ENCODE results near the gene PTPRO. TPM values are rescaled to one million over a fixed set of nuclear protein-coding genes. Genes with fewer than 3 reads are reported as not detected.

The PTPRO gene
- total and polyA plus RNA-seq, 4 experiments from 2014 or later: 3.0 to 7.8 (median 5.0) TPM

DNA sequence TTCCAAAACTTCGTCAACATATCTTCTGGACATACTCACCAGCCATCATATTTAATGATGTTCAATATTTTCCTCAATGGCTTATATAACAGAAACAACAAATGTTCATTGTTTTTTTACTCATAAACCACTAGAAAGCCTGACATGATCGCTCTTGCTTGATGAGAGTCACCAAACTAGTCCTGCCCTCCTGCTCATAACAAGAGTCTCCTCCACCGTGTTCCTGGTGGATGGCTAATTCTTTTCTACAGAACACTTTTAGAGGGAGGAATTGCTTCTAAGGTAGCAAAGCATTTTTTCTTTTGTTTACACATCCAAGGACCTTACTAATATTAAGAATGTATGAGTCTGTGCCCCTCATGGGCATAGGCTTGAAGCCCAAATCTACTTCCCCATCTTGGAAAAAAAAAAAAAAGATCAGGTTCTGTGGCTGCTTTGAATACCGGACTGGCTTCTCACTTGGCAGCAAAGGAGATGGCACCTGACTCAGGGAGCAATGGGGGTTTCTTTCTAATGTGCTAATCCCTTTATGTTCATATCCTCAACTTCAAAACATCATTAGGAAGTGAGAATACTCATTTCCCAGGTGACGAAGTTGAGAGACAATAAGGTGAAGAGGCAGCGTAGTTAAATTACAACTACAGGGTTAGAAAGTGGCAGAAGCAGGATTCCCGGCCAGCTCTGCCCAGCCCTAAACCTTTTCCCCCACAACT lies 278.1 kb downstream of the PTPRO start:
- ChIA-PET POLR2A (ENCODE audit: partially characterized antibody) (no interaction called here), CTCF (ENCODE audit: partially characterized antibody) (no interaction called here)
- H3K27me3 Mint-ChIP-seq: peaks cover 0 to 2% of the 10 kb centered on the region in 2 donors
- intact Hi-C loops (cut with micrococcal nuclease): no loop called here
- no peak overlapping the region for H3K4me3 Mint-ChIP-seq
- Histone ChIP-seq H3K4me3 (ENCODE audit: low read length in 2 of 2) (no peak overlapping the region), H3K4me1 (ENCODE audit: insufficient read depth, low read length) (no peaks in the 10 kb centered on the region), H3K36me3 (ENCODE audit: insufficient read depth, low read length) (no peaks in the 10 kb centered on the region), H3K9me3 (ENCODE audit: control insufficient read depth in 1 of 2, low read length in 2 of 2) (no peaks in the 10 kb centered on the region), H3K27me3 (ENCODE audit: insufficient read depth, low read length) (no peaks in the 10 kb centered on the region), H3K27ac (ENCODE audit: low read depth, low read length) (no peak overlapping the region)
- H3K4me1 Mint-ChIP-seq: no peaks in the 10 kb centered on the region
- H3K9me3 Mint-ChIP-seq: no peaks in the 10 kb centered on the region
- DNase-seq: no peak
- peaks cover 0 to 1% of the 10 kb centered on the region in 2 donors for H3K36me3 Mint-ChIP-seq
- no peak overlapping the region for H3K27ac Mint-ChIP-seq

DNA sequence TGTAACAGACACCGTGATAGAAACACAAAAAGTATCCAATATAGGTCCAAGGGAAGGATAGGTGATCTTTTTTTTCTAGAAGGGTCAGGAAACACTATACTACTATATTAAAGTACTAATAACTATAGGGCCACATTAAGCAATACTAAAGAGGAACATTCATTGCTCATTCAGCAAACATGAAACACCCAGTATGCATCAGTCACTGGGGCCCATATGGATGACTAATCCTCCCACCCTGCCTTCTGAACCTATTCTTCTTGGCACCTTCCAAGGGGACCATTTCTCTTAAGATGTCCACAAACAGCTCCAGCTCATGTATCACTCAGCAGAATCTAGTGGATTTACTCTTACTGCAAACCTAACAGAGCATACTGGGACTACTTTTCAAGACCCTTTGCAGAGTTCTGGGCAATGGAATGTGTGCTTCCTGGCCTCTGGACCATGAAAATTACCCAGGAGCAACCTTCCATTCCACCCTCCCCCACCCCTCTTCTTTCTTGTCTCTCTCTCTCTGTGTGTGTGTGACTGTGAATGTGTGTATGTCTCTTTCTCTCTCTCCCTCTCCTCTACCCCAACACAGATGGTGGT lies 279.0 kb downstream of the PTPRO start:
- no peak overlapping the region for H3K27ac Mint-ChIP-seq
- no peaks in the 10 kb centered on the region for H3K9me3 Mint-ChIP-seq
- DNase-seq: no peak
- Histone ChIP-seq H3K9me3 (ENCODE audit: control insufficient read depth in 1 of 2, low read length in 2 of 2) (no peaks in the 10 kb centered on the region), H3K4me1 (ENCODE audit: insufficient read depth, low read length) (no peaks in the 10 kb centered on the region), H3K27me3 (ENCODE audit: insufficient read depth, low read length) (no peaks in the 10 kb centered on the region), H3K4me3 (ENCODE audit: low read length in 2 of 2) (no peak overlapping the region), H3K36me3 (ENCODE audit: insufficient read depth, low read length) (no peaks in the 10 kb centered on the region), H3K27ac (ENCODE audit: low read depth, low read length) (no peak overlapping the region)
- CTCF ChIA-PET (ENCODE audit: partially characterized antibody): no interaction called here
- H3K36me3 Mint-ChIP-seq: no peaks in the 10 kb centered on the region
- intact Hi-C loops (cut with micrococcal nuclease): no loop called here
- peaks cover 2% of the 10 kb centered on the region in 2 donors for H3K27me3 Mint-ChIP-seq
- H3K4me3 Mint-ChIP-seq: no peak overlapping the region
- POLR2A ChIA-PET (ENCODE audit: partially characterized antibody): no interaction called here
- no peaks in the 10 kb centered on the region for H3K4me1 Mint-ChIP-seq

DNA sequence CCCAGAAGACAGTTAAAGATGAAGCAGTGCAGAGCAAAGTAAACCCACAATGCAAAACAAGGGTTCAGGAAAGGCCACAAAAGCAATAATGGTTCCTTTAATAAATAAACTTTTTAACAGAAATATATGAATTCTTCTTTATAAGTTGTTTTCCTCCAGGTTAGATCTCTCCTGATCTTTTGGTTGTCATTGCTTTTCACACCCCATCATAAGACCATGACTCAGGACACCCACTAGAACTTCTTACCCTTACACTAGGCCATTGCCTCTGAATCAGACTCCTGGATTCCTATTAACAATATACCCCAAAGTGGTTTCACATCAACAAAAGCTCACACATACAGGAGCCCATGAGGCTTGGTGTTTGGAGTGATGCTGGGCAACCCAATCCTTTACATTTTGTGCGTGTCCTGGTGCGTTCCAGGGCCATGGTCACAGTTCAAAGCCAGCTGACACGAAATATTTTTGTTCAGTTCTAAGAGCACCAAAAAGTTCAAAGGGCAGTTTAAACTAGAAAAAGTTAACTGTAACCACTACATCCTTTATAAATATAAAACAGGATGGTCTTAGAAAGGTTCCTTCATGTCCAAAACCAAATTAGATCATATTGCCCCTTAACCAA lies 279.9 kb downstream of the PTPRO start:
- peaks cover 2 to 3% of the 10 kb centered on the region in 2 donors for H3K27me3 Mint-ChIP-seq
- CTCF ChIA-PET (ENCODE audit: partially characterized antibody): interaction anchor here (1.8 kb wide), 1 partner anchor 17 kb away, joined by 8 read pairs; no protein-coding TSS in a partner anchor
- H3K36me3 Mint-ChIP-seq: no peaks in the 10 kb centered on the region
- Histone ChIP-seq H3K4me1 (ENCODE audit: insufficient read depth, low read length) (no peaks in the 10 kb centered on the region), H3K9me3 (ENCODE audit: control insufficient read depth in 1 of 2, low read length in 2 of 2) (no peaks in the 10 kb centered on the region), H3K36me3 (ENCODE audit: insufficient read depth, low read length) (no peaks in the 10 kb centered on the region), H3K4me3 (ENCODE audit: low read length in 2 of 2) (no peak overlapping the region), H3K27me3 (ENCODE audit: insufficient read depth, low read length) (no peaks in the 10 kb centered on the region), H3K27ac (ENCODE audit: low read depth, low read length) (no peak overlapping the region)
- intact Hi-C loops (cut with micrococcal nuclease): no loop called here
- H3K4me3 Mint-ChIP-seq: no peak overlapping the region
- no peak overlapping the region for H3K27ac Mint-ChIP-seq
- DNase-seq: no peak
- no peaks in the 10 kb centered on the region for H3K4me1 Mint-ChIP-seq
- POLR2A ChIA-PET (ENCODE audit: partially characterized antibody): no interaction called here
- no peaks in the 10 kb centered on the region for H3K9me3 Mint-ChIP-seq

DNA sequence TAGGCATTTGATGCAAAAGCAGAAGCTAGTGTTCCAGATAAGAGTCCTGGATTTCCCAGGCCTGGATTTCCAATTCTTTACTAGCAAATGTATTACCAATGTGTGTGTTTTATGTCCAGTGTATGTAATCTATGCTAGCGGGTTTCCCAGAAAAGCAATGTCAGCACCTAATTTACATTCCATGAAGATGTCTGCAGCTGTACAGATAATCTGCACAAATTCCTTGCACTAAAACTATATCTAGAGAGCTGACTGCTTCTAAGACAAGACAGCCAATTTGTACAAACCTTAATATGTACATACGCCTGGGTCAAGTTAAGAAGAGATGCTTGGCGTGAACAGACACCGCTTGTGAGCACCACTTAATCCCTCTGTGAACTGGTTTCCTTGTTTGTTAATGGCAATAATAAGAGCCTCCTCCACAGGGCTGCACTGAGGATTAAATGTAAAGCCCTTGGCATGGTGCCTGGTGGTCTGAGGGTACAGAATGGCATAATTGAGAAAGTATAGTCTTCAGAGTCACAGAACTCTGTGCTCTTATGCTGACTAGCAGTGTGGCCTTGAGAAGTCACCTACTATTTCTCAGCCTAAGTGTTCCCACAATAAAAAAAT lies 281.3 kb downstream of the PTPRO start:
- H3K36me3 Mint-ChIP-seq: no peaks in the 10 kb centered on the region
- ChIA-PET POLR2A (ENCODE audit: partially characterized antibody) (no interaction called here), CTCF (ENCODE audit: partially characterized antibody) (interaction anchor here (1.8 kb wide), 1 partner anchor 19 kb away, joined by 8 read pairs; no protein-coding TSS in a partner anchor)
- no peak overlapping the region for H3K4me3 Mint-ChIP-seq
- no peaks in the 10 kb centered on the region for H3K9me3 Mint-ChIP-seq
- intact Hi-C loops (cut with micrococcal nuclease): no loop called here
- no peak overlapping the region for H3K4me3 ChIP-seq (ENCODE audit: low read length in 2 of 2)
- no peaks in the 10 kb centered on the region for H3K36me3 ChIP-seq (ENCODE audit: insufficient read depth, low read length)
- peaks cover 2 to 3% of the 10 kb centered on the region in 2 donors for H3K27me3 Mint-ChIP-seq
- DNase-seq: no peak
- H3K4me1 Mint-ChIP-seq: no peaks in the 10 kb centered on the region
- H3K4me1 ChIP-seq (ENCODE audit: insufficient read depth, low read length): no peaks in the 10 kb centered on the region
- no peaks in the 10 kb centered on the region for H3K9me3 ChIP-seq (ENCODE audit: control insufficient read depth in 1 of 2, low read length in 2 of 2)
- H3K27me3 ChIP-seq (ENCODE audit: insufficient read depth, low read length): no peaks in the 10 kb centered on the region
- no peak overlapping the region for H3K27ac Mint-ChIP-seq
- H3K27ac ChIP-seq (ENCODE audit: low read depth, low read length): no peak overlapping the region

DNA sequence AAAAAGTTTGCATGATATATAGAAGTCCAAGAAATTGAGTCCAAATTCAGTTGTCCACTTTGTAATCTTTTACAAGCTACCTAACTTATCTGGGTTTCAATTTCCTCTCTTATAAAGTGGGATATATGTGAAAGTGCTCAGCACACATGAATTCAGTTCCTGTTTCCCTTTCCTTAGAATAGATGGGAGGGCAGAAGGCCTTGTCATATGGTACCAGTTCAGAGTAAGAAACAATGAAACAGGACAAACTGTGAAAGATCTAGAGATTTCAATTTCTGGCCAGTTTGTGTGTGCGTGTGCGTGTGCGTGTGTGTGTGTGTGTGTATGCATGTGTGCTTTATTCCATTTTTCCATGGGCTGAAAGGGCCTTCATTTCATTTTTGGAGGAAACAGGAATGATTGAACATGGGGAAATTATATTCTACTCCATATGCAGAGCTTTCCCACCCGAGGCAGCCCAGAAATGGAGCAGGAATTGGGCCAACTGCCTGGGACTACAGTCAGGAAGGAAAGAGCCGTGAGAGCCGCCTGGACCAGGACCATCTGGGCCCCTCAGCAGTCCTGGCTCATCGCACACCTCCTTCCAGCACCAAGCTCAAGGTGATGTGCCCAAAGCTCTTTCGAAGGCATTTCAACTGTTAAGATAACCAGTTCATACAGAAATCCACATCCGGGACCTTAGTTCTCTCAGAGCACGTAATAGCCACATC lies 283.7 kb downstream of the PTPRO start:
- peaks cover 2 to 3% of the 10 kb centered on the region in 2 donors for H3K27me3 Mint-ChIP-seq
- Histone ChIP-seq H3K36me3 (ENCODE audit: insufficient read depth, low read length) (no peaks in the 10 kb centered on the region), H3K4me3 (ENCODE audit: low read length in 2 of 2) (no peak overlapping the region), H3K27ac (ENCODE audit: low read depth, low read length) (no peak overlapping the region), H3K27me3 (ENCODE audit: insufficient read depth, low read length) (no peaks in the 10 kb centered on the region), H3K4me1 (ENCODE audit: insufficient read depth, low read length) (no peaks in the 10 kb centered on the region), H3K9me3 (ENCODE audit: control insufficient read depth in 1 of 2, low read length in 2 of 2) (no peaks in the 10 kb centered on the region)
- no peaks in the 10 kb centered on the region for H3K4me1 Mint-ChIP-seq
- no peak overlapping the region for H3K4me3 Mint-ChIP-seq
- no peak overlapping the region for H3K27ac Mint-ChIP-seq
- CTCF ChIA-PET (ENCODE audit: partially characterized antibody): no interaction called here
- no peaks in the 10 kb centered on the region for H3K9me3 Mint-ChIP-seq
- no peaks in the 10 kb centered on the region for H3K36me3 Mint-ChIP-seq
- POLR2A ChIA-PET (ENCODE audit: partially characterized antibody): no interaction called here
- no peak for DNase-seq
- intact Hi-C loops (cut with micrococcal nuclease): no loop called here

DNA sequence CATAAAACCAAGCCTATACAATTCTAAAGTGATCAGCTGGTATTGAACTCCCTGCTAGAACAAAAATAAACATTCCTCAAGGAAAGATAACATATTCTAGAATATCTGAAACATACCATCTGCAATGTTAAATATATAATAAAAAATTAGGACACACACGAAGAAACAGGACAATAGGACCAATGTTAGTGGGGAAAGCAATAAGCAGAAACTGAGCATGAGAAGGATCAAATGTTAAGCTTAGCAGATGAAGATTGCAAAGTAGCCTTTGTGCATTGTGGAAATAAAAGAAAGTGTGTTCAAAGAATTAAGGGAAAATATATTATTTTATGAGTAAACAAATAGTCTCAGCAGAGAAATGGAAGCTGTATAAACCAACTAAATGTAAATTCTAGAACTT lies 286.1 kb downstream of the PTPRO start:
- intact Hi-C loops (cut with micrococcal nuclease): no loop called here
- Histone ChIP-seq H3K36me3 (ENCODE audit: insufficient read depth, low read length) (no peaks in the 10 kb centered on the region), H3K9me3 (ENCODE audit: control insufficient read depth in 1 of 2, low read length in 2 of 2) (no peaks in the 10 kb centered on the region), H3K27ac (ENCODE audit: low read depth, low read length) (no peak overlapping the region), H3K27me3 (ENCODE audit: insufficient read depth, low read length) (no peaks in the 10 kb centered on the region), H3K4me1 (ENCODE audit: insufficient read depth, low read length) (no peaks in the 10 kb centered on the region), H3K4me3 (ENCODE audit: low read length in 2 of 2) (no peak overlapping the region)
- Mint-ChIP-seq H3K9me3 (peaks cover 0 to 5% (median 2%) of the 10 kb centered on the region in 8 donors), H3K27me3 (peaks cover 2 to 6% of the 10 kb centered on the region in 2 donors), H3K4me1 (no peaks in the 10 kb centered on the region), H3K27ac (no peak overlapping the region), H3K36me3 (no peaks in the 10 kb centered on the region), H3K4me3 (no peak overlapping the region)
- DNase-seq: no peak
- ChIA-PET CTCF (ENCODE audit: partially characterized antibody) (interaction anchor here (0.9 kb wide), 1 partner anchor 18 kb away, joined by 3 read pairs; no protein-coding TSS in a partner anchor), POLR2A (ENCODE audit: partially characterized antibody) (no interaction called here)

DNA sequence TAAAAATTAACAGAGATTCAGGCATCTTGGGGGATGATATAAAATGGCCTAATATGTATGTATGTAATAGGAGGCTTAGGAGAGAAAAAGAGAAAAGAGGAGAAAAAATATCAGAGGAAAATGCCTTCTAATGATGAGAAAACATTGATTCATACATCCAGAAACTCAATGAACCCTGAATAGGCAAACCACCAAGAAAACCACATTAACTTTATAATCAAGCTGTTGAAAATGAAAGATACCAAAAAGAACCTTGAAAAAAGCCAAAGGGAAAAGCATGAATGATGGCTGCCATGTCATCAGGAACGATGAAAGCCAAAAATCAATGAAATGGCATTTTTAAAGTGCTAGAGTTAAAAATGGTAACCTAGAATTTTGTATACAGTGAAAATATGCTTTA lies 286.6 kb downstream of the PTPRO start:
- Mint-ChIP-seq H3K27me3 (peaks cover 2 to 6% of the 10 kb centered on the region in 2 donors), H3K4me1 (no peaks in the 10 kb centered on the region), H3K9me3 (peaks cover 0 to 11% (median 2%) of the 10 kb centered on the region in 8 donors), H3K27ac (no peak overlapping the region), H3K4me3 (no peak overlapping the region), H3K36me3 (no peaks in the 10 kb centered on the region)
- Histone ChIP-seq H3K27ac (ENCODE audit: low read depth, low read length) (no peak overlapping the region), H3K4me1 (ENCODE audit: insufficient read depth, low read length) (no peaks in the 10 kb centered on the region), H3K36me3 (ENCODE audit: insufficient read depth, low read length) (no peaks in the 10 kb centered on the region), H3K4me3 (ENCODE audit: low read length in 2 of 2) (no peak overlapping the region), H3K27me3 (ENCODE audit: insufficient read depth, low read length) (no peaks in the 10 kb centered on the region), H3K9me3 (ENCODE audit: control insufficient read depth in 1 of 2, low read length in 2 of 2) (no peaks in the 10 kb centered on the region)
- ChIA-PET POLR2A (ENCODE audit: partially characterized antibody) (no interaction called here), CTCF (ENCODE audit: partially characterized antibody) (interaction anchor here (0.9 kb wide), 1 partner anchor 18 kb away, joined by 3 read pairs; no protein-coding TSS in a partner anchor)
- intact Hi-C loops (cut with micrococcal nuclease): no loop called here
- no peak for DNase-seq

Measured in CD4-positive, alpha-beta memory T cell (primary cell).